Left renal pelvis (tissue), 4 donors: ENCODE data around the gene PA2G4. TPM values are rescaled to one million over a fixed set of nuclear protein-coding genes. Genes with fewer than 3 reads are reported as not detected.
"Not testable (repeated sequence)": the region's sequence is repeated elsewhere in the genome, so short reads cannot be mapped to it uniquely, and the experiment has no call there.

Experiments
- DNase-seq, 4 donors: peaks; one replicate each; pipeline ENCODE4 v3.0.0-alpha.2; 2013; ENCODE audit warnings: low read depth in 4 of 4, low spot score in 3 of 4
- polyA plus RNA-seq, 4 donors: library from polyadenylated mRNA; unstranded; fragments of 120-200 nt; gene quantifications; one replicate each; pipeline ENCODE4 v1.2.1, GENCODE V29; 2013; ENCODE audit not compliant: insufficient read length in 4 of 4

PA2G4 gene
- polyA plus RNA-seq, 4 donors, result 104 to 166 (median 154) TPM

DNA sequence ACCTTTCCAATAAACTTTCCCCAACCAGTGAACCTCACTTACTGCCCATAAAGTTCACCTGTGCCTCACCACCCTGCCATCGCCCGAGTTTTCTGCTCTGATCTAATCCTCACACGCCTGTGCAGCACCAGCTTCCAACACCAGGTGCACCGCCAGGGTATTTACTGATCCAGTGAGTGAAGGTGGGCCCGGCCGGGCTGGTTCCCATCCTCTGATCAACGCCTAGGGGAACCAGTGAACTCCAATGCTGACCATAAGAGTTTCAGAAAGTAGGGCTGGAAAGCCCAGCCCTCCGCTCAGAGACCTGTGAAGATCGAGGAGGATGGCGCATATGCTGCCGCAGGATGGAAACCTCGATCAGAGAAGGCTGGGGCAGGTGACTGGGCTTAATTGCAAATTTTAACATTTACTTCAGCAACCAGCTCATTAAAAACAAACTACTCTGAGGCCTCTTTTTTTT lies 47.3 kb downstream of the PA2G4 start:
- no peak for DNase-seq

DNA sequence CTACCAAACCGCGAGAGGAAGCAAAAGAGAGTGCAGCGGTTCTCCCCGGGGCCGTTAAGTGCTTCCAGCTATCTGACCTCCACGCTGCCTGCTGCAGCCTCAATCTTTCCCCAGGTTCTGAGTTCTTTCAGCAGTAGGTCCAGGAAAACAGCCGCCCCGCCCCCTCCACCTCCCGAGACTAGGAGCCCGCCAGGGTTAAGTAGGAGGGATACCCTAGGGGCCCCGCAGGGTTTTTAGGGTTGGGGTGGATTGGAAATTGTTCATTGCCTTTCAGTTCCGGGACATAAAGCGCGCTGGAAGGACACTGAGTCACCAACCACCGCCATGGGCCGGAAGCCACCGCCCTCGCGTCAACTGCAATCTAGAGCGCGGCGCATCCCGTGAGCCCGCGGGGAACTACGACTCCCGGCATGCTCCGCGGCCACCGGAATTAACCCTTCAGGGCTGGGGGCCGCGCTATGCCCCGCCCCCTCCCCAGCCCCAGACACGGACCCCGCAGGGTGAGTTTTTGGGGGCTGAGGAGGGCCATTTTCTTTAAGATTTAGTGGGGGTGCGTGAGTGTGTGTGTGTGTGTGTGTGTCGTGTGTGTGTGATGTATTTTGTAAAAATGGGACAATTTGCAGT lies 47.9 kb downstream of the PA2G4 start, which contains the start of gene MYL6B:
TSS of gene MYL6B (plus strand) at position 456 of the 624 bp plus-strand sequence. CDS start 1,332 bp downstream, outside the sequence.
- peak in 3 of 4 donors; percentile 78 to 84 (median 82) for DNase-seq

DNA sequence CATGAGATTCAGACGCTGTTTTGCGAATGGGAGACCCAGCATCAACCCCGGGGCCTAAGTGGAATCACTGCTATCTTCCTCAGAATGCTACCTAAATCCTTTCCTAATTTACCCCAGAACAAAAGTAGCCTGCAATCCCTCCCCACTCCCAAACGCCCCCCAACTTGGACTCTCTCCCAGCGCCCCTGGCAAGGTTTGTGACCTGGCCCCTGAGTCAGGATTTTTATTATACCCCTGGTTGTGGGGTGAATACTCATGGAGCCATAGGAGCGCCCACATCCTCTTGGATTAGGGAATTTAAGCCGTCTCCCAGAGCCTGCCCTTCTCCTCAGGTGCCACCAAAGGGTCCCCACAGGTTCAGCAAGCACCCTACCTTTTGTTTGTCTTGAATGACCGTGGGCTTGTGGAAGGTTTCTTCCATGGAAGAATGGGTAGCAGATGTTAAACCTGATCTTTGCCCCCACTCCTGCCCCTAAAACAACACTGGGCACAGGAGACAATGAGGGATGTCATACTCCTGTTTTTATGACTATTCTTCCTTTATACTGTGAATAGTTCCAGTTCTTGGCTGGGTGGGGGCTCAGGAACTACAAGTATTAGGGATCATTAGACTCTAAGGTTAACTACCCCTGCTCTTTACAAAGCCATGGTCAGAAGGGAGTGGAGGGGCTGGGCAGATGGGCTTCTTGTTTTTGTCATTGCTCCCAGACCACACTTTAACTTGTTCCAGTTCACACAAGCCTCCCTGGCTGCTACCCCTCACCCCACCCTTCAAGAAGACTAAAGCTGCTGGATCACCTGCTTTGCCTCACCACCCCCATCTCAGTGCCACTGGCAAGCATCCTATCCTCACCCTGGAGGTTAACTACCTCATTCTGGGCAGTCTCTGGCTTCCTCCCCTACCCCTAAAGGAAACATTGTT lies 48.7 kb downstream of the PA2G4 start:
- DNase-seq, result no peak

DNA sequence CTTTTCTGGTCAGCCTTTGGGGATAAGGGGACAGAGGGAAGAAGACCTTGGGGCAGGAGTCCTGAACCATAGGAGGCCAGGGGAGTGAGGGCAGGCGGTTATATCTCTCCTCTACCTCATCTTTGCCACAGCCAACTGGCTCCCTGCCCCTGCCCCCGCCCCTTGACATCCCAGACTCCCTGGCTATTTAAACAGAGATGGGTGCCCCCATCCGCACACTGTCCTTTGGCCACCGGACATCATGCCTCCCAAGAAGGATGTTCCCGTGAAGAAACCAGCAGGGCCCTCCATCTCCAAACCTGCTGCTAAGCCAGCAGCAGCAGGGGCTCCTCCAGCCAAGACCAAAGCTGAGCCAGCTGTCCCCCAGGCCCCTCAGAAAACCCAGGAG lies 49.3 kb downstream of the PA2G4 start:
- DNase-seq, result no peak

DNA sequence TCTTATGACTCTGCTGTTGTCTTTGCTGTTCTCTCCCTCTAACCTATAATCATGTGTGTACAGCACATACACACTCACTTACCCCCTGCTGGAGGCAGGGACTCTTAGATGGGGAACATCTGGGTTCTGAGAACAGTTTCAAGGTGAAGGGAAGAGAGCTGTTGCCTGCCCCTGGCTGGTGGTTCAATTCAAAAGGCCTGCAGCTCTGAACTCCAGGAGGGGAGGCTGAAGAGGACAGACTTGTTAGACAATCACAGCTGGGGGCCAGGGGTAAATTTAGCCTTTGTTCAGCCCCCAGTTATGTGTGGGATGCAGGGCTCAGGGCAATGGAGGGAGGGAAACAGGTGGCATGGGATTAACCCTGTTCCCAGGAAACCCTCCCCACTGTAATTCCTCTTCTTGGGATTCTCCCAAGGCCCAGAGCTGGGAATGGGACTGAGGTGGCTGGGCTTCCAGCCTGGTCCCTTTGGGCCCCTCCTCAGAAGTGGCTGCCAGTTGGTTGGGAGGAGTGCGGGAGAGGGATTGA lies 50.0 kb downstream of the PA2G4 start:
- no peak for DNase-seq

DNA sequence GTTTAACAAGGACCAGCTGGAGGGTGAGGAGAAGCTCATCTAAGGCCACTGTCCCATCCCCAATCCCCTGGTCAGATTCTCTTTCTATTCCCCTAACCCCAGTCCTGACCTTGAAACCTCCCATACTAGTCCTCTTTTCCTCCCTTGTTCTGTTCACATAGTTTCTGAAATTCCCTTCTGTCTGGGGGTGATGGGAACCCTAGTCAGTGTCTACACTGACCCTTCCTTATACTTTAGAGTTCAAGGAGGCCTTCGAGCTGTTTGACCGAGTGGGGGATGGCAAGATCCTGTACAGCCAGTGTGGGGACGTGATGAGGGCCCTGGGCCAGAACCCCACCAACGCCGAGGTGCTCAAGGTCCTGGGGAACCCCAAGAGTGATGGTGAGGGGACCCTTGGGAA lies 50.5 kb downstream of the PA2G4 start:
- DNase-seq, result no peak

DNA sequence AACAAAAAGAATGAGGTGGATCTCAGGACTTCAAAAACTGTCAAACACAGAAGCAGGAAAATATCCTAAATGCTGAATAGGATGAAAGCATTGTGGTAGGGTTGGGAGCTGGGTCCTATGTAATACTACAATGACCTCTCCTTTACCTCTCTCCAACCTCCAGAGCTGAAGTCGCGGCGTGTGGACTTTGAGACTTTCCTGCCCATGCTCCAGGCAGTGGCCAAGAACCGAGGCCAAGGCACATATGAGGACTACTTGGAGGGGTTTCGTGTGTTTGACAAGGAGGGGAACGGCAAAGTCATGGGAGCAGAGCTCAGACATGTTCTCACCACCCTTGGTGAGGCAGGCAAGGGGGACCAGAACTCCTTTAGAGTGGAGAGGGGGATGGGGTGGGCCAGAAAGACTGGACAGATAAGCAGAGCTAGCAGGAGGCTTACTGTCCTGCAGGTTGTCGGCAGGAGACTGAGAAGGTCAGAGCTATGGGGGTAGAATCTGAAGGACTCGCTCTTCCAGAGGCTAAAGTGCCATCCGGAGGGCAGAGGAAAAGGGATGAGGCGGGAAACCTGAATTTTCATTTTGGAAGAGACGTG lies 51.0 kb downstream of the PA2G4 start:
- DNase-seq, result no peak

DNA sequence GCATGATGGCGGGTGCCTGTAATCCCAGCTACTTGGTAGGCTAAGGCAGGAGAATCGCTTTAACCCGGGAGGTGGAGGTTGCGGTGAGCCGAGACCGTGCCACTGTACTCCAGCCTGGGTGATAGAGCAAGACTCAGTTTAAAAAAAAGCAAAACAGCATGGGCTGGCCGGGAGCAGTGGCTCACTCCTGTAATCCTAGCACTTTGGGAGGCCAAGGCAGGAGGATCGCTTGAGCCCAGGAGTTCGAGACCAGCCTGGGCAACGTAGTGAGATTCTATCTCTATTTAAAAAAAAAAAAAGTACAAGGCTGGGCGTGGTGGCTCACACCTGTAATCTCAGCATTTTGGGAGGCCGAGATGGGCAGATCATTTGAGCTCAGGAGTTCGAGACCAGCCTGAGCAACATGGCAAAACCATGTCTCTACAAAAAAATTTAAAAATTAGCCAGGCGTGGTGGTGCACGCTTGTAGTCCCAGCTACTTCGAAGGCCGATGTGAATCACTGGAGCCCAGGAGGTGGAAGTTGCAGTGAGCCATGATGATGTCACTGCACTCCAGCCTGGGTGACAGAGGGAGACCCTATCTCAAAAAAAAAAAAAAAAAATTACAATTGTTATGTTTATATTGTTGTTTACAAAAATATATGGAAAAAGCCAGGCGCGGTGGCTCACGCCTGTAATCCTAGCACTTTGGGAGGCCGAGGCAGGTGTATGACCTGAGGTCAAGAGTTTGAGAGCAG lies 52.3 kb downstream of the PA2G4 start:
- not testable (repeated sequence) for DNase-seq

DNA sequence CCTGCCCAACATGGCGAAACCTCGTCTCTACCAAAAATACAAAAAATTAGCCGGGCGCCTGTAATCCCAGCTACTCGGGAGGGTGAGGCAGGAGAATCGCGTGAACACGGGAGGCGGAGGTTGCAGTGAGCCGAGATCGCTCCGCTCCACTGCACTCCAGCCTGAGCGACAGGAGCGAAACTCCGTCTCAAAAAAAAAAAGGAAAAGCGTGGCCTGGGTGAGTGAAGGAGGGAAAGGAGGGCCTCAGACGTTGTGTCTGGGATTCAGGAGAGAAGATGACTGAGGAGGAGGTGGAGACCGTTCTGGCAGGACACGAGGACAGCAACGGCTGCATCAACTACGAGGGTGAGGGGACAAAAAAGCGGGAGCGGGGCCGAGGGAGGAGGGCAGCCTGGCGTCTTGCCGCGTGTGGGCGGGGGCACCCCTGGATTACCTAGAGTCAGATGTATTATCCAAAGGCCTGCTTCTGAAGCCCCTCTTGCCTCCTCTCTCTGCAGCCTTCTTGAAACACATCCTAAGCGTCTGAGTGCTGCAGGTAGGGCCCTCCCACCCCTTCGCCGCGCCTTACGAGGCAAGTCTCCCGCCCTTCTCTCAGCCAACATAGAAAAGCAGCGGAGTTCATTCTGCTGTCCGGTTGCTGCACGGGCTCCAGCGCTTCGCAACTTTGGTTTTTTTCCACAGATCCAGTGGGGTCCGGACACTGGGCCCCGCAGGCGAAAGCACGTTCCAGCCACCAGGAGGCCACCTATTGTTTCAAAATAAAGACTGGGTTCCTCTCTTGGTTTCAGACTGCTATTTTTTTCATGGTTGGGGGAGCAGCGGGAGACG lies 53.1 kb downstream of the PA2G4 start:
- DNase-seq, result peak; percentile 72 to 86 (median 80)

DNA sequence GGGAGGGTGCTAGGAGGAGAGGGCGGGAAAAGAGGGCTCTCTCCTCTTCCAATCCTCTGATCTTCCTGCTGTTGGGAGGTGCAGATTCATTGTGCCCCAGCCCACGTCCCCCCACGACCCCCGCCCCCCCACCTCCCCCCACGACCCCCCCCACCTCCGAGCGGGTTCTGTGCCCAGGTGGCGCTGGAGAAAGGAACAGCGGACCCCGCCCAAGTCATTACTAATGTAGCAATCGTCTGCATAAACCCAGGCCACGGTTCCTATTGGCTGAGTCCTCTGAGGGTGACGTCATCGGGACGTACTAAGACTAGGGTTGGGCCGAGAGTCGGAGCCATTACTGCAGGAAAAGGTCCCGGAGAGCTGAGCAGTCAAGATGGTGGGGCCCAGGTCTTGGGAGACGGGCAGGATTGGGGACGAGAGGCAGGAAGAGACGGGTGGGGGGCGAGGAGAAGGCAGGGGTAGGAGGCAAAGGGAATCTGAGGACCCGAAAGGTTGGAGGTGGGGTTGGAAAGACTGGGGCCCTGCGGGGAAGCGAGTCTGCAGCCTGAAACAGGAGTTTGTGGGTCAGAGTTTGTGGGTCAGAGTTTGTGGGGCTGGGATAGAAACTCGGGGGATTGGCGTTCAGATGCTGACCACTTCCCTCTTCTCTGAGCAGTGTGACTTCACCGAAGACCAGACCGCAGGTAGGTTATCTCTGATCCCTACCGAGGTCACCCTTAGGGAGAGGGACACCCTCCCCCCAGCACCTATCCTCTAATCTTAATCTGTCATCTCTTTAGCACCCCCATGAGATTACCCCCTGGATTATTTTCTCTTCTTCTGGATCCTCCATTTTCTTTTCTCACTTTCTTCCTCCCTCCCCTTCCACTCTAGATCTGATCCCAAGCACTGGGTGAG lies 53.9 kb downstream of the PA2G4 start, which contains the start of gene MYL6:
TSS of gene MYL6 (plus strand) at position 331 of the 897 bp plus-strand sequence. CDS start at position 374, 43 bp downstream.
- peak; percentile 95 to 98 (median 96) for DNase-seq

DNA sequence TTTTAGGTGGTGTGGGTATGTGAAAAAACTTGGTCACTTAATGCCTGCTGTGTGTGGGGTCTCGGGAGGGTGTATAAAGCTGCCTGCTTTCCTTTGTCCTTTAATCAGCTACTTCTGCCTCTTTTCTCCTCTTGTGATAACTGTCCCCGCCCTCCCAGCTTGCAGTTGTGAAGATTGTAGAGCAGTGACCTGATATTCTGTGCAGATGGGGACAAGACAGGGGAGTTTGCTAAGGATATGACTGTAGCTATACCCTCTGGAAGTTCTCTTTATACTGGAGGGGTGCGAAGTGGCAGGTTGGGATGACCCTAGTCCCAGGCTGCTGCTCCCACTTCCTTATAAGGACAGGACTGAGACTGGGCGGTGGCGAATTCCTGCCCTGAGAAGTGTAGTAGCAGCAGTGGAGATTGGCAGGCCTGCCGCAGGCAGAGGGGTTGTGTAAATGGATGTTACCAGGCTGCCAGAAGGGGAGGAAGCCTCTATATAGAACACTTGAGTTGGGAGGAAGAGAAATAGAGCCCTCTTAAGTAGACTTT lies 54.6 kb downstream of the PA2G4 start:
- DNase-seq, result peak in 2 of 4 donors; percentile 38 to 41

DNA sequence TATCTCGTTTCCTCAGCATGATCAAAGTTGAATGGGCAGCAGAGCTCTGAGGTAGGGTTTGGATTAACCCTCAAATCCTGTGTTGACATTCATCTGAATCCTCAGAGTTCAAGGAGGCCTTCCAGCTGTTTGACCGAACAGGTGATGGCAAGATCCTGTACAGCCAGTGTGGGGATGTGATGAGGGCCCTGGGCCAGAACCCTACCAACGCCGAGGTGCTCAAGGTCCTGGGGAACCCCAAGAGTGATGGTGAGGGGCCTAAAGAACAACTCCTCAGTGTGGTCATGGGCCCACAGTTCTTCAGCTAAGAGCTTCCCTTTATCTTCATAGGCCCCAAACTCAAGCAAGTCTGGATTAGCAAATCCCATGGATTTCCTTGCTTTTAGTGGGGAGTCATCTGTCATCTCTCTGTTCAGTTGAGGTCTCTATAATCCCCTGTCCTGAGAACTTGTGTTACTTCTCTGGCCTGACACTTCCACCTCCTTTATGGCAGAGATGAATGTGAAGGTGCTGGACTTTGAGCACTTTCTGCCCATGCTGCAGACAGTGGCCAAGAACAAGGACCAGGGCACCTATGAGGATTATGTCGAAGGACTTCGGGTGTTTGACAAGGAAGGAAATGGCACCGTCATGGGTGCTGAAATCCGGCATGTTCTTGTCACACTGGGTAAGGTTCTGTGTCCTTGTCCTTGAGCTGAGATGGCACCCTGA lies 55.3 kb downstream of the PA2G4 start:
- no peak for DNase-seq

DNA sequence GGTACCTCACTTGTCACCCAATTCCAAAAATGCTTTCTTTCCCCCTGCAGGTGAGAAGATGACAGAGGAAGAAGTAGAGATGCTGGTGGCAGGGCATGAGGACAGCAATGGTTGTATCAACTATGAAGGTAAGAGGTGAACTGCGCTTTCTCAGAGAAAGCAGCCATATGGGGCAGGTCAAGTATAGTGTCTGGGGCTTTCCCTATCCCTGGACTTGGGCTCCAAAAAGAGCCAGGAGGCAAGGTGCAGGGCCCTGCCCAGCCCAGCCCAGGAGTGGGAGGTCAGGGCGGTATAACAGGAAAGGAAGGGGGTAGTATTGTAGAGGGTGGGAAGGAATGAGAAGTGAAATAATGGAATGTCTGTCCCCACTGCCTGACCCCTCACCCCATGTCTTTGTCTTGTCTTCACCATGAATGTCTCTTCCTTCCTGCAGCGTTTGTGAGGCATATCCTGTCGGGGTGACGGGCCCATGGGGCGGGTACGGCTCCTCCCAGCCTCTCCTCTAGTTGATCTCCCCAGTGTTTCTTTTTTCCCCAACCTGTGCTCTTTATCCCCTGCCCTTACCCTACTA lies 55.9 kb downstream of the PA2G4 start:
- no peak for DNase-seq

DNA sequence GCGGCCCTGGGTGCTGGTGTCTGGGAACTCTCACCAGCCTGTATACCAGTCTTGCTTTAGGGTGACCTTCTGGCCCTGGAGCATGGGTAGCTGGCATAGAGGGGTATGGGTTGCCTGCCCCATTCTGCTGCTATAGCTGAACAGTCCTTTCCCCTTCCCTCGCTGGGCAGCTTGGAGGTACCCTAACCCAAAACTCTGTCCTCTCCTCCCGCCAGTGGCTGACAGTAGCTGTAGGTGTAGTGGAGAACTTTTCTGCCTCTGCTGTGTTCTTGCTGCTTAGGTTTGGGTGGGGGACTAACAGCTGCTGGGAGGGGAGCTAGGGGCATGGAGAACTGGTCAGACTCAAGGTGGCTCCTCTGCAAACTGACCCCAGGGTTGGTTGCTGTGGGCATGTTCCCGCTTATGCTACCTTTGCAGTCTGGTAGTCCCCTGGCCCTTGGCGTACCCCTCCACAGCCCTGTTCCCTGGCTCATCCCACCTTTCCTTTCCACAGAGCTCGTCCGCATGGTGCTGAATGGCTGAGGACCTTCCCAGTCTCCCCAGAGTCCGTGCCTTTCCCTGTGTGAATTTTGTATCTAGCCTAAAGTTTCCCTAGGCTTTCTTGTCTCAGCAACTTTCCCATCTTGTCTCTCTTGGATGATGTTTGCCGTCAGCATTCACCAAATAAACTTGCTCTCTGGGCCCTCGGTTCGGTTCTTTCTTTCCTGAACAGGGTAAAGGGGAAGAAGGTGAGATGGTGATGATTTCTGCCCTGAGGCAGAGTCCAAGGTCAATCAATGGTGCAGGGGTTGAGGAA lies 56.7 kb downstream of the PA2G4 start:
- no peak for DNase-seq

DNA sequence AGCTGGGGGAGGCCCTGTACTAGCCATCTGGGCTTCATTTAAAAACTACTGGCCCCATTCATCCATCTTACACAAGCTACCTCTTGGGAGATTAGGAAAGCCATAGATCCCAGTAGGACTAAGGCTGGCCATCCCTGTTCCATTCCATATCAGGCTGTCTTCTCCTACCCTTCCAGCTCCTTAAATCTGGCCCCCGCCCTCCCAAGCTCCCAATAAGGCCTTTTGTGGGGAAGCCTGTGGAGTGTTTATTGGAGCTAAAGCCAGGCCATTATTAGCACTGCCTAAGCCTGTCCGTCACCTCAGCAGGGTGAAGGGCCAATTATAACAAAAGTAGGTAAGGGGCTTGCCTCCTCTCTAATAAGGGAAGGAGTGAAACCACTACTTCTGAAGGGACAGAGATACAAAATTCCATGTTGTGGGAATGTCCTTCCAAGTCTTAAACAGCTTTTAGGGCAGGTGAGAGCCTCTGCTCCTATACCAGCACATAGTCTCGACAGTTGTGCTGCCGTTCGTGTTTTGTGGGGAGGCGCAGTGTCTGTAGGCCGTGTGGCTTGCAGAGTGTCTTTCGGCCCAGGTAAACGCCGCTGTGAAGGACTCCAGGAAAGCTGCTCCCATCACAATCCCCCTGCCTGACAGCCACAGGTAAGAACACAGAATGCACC lies 57.5 kb downstream of the PA2G4 start:
- no peak for DNase-seq
